HL-60/S4 (cell line): ENCODE measurements around the gene TMPRSS15.

Experiments
- in situ Hi-C: fragments of 300-500 bp; cut with MboI; formaldehyde crosslinking; loops from 2 replicates; pipeline ENCODE4 v1.14.3; 2022; ENCODE audit warnings: low sequenced_read_pairs

The TMPRSS15 gene

GRCh38 chr21:18350216-18350615, 53.4 kb downstream of the TMPRSS15 start:
- in situ Hi-C loops: no loop called here

GRCh38 chr21:18349468-18349867, 54.1 kb downstream of the TMPRSS15 start:
- in situ Hi-C loops: no loop called here

DNA sequence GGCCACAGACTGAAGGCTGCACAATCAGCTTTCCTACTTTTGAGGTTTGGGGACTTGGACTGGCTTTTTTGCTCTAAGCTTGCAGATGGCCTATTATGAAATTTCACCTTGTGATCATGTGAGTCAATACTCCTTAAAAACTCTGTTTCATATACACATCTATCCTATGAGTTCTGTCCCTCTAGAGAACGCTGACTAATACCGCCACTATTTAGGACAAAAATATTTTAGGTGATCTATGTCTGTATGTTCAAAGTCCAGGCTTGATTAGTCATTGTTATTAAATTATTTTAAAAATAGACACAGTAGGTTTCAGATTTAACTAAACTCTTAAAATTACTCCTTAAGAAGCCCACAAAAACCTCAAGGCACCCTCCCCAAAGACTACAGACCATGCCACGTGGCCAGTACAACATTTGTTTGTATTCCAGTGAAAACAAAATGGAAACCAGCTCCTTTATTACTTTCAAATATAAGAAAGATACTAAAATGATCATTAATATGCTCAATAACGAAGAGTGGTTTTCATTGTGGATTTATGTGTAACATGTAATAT, 63.1 kb downstream of the TMPRSS15 start:
- in situ Hi-C loops: no loop called here

GRCh38 chr21:18335651-18336236, 67.8 kb downstream of the TMPRSS15 start:
- in situ Hi-C loops: no loop called here

DNA sequence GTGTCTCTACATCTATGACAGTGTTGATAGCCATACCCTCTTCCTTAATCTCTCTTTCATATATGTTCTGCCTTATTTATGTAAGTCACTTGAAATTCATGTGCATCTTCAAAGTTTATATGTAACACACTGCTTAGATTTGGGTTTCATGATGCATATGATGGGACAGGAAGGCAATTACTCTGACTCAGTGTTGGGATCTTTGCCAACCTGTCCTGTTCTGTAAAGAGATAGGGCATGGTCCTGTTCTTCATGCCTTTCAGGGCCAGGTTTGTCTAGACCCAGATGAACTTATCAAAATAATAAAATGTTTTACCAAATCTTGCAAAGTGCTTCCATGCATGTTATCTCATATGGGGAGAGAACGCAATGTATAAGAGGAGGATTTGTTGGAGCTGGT, 69.5 kb downstream of the TMPRSS15 start:
- in situ Hi-C loops: no loop called here

GRCh38 chr21:18318156-18318555, 85.4 kb downstream of the TMPRSS15 start:
- in situ Hi-C loops: no loop called here

DNA sequence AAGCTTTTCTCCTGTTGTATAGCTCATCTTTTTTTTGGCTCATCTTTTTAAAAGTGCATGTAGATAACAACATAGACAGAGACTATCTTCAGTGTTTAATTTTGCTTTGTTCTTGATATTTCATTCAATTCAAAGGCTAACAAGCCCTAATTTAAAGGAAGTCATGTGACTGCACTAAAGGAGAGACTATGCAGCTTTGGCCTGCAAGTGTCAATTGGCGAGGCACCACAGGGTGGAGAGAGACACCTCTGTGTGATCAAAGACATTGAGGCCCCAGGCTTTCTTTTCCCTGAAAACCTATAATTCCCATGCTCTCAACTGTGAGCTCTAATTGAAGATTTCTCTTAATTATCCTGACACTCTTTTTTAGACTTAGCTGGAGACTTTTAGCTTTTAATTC, 105.4 kb downstream of the TMPRSS15 start:
- in situ Hi-C loops: no loop called here

GRCh38 chr21:18294100-18294499, 109.5 kb downstream of the TMPRSS15 start:
- in situ Hi-C loops: no loop called here

DNA sequence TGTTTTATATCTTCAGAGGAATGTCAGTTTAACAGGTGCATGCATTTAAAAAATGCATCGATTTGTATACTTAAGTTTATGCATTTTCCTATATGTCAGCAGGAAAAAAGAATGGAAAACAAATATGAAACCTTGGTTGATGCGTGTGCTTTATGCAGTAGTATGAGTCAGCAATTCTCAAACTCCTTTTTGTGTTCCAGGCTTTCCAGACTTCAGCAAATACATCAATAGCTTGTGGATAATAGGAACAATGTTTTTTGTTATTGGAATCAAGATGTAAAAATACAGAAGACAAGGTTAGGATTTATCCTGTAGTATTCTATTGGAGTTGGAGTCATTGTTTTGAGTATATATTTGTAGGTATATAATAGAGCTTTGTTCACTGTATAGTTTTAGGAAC, 113.7 kb downstream of the TMPRSS15 start:
- in situ Hi-C loops: no loop called here

DNA sequence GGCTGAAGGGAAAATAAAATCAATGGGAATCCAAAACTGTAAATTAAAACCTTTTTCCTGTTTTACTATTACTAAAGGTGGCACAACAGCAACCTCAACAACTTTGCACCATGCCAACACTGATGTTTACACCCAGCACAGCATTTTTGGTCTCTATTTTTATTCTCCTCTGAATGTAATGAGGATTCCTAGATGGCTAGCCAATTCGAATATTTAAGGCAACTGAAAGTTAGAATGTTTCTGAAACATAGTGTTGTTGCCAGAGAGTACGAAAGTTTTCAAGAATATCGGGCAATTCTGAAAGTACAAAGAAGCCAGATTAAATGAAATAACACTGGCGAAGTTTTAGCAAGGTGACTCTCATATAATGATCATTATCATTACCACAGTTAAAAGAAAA, 118.2 kb downstream of the TMPRSS15 start:
- in situ Hi-C loops: no loop called here

- in situ Hi-C loops: no loop called here
These were observed 127.8 kb downstream of the TMPRSS15 start for GRCh38 chr21:18275781-18276180.

DNA sequence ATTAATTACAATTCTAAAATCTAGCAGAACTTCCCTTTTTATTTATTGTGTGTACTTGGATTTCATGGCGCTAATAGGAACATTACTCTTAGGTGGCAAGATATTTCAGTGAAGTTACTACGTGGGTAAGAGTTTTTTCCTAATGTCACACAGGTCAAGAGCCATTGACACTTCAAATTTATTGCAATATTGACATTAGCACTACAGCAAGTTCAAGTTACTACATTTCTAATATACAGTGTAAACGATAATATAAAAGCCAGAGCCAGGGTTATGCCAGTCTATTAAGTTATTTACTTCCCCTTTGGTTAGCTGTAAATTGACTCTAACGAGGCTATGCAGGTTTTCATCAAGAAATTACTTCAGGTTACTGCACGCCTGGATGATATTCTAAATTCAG, 129.2 kb downstream of the TMPRSS15 start:
- in situ Hi-C loops: no loop called here

- in situ Hi-C loops: no loop called here
These were observed 130.2 kb downstream of the TMPRSS15 start for GRCh38 chr21:18273400-18273799.

GRCh38 chr21:18269856-18270255, 133.7 kb downstream of the TMPRSS15 start:
- in situ Hi-C loops: no loop called here

GRCh38 chr21:18268906-18269305, 134.7 kb downstream of the TMPRSS15 start:
- in situ Hi-C loops: no loop called here

- in situ Hi-C loops: no loop called here
These were observed 136.1 kb downstream of the TMPRSS15 start for GRCh38 chr21:18267496-18267895.

DNA sequence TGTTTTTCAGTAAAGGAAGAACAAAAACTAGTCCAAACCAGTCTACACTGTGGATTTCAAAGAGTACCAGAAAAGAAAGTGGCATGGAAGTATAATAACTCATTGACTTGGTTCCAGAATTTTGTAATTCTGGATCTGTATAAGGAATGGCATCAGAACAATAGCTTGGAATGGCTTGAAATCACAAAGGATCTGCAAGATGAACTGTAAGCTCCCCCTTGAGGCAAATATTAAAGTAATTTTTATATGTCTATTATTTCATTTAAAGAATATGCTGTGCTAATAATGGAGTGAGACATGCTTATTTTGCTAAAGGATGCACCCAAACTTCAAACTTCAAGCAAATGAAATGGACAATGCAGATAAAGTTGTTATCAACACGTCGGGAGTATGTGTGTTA, 137.6 kb downstream of the TMPRSS15 start:
- in situ Hi-C loops: no loop called here

DNA sequence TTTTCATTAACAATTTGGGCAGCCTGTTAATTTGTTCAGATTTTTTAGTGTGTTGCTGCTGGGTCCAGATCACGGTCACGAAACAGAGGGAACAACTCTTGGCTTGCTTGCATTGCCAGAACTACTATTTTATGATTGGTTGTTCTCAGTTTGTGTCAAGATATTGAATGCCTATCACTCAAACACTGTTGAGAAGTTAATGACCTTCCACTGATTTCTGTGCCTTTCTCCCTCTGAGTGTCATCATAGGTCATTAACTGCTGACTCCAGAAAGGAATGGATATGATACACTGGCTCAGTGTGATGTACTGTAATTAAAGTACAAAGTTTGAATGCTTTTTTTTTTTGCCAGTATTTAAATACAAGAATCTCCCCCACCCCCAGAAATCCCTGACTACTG, 149.8 kb downstream of the TMPRSS15 start:
- in situ Hi-C loops: no loop called here

DNA sequence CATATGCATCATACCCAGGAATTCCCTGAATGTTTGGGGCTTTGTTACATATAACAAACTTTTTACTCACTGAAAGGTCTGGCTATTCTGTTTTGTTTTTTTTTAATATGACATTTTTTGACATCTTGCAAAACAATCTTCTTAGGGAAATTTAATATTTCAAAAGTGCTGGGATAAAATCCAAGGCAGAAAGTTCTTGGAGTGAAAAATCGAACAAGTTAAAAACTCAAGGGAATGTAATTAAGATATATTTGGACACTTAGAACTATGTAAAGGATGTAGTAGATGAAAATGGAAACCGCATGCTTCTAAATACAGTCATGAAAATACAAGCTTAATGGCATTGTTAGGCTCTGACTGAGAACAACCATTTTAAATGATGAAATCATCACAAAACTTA, 150.4 kb downstream of the TMPRSS15 start:
- in situ Hi-C loops: no loop called here

DNA sequence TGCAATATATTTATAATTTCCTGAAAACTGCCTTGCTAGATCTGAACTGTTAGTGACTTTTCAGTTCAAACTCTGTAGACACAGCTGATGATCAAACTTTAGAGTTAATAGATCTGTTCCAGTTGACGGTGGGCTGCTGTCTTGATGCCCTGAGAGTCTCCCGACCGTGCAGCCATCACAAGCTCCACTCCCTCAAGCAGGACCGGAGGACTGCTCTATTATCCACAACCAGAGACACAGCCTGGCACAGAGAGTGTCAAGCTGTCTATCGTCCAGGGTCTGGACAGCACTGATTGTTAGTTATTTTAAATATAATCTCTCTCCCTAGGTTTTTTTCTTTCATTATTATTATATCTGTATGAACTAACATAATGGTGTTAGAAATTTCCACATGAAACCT, 150.9 kb downstream of the TMPRSS15 start:
- in situ Hi-C loops: no loop called here

DNA sequence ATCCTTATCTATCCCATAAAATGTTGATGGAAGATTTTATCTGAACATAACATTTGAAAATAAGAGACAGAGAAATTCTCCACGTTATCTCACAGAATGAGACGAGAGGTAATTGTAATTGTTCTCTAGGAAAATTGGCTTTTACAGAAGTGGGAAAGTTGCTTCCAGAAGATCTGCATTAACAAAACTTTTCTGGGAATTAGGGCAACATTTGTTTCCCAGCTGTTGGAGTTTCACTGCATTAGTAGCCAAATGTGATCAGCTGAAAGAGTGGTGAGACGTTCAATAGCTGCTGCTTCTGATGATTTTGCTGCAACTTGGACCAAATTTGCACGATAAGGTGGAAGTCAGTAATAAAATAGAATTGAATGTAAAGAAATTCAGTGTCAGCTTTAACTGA, 151.3 kb downstream of the TMPRSS15 start:
- in situ Hi-C loops: no loop called here

- in situ Hi-C loops: no loop called here
These were observed 152.5 kb downstream of the TMPRSS15 start for GRCh38 chr21:18251065-18251464.

DNA sequence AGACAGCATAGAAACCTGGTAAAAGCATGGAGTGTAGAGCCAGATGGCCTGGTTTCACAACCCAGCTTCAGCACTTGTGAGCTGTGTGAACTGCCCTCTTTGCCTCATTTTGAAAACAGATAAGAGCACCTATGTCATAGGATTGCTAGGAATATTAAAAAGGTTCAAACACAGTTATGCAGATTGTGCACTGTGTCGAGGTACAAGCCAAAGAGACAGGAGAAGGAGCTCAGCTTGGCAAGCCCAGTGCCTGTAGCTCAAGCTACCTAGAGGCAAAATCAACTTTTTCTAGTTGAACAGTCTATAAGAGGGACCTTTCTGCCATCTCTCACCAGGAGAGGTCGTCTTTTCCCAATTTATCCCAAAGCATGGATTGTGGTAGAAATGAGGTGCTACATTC, 153.9 kb downstream of the TMPRSS15 start:
- in situ Hi-C loops: no loop called here
